ENCODE measurements around the gene PGM5.
"Not testable (repeated sequence)": the region's sequence is repeated elsewhere in the genome, so short reads cannot be mapped to it uniquely, and the experiment has no call there.

PGM5 gene

GRCh38 chr9:68377723-68378122, 21.3 kb downstream of the PGM5 start:
- not testable (repeated sequence) for DNase-seq (ENCODE audit: low read depth)

DNA sequence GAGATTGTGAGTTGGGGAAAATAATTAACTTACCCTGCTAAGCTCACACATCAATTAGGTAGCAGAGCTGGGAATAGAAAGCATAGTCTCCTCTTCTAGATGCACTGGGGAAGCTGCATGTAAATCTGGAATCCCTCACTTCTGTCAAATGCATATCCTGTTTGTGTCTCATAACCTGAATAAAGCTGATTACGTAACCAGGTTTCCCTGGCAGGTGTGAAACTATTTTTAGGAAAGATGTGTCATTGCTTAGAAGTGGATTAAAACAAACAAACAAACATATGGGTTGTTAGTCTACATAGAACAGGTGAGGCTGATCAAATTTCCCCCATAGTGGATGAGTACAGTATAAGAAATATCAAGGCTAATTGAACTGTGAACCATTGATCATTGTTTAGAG, 27.5 kb downstream of the PGM5 start:
- not testable (repeated sequence) for DNase-seq (ENCODE audit: low read depth)

DNA sequence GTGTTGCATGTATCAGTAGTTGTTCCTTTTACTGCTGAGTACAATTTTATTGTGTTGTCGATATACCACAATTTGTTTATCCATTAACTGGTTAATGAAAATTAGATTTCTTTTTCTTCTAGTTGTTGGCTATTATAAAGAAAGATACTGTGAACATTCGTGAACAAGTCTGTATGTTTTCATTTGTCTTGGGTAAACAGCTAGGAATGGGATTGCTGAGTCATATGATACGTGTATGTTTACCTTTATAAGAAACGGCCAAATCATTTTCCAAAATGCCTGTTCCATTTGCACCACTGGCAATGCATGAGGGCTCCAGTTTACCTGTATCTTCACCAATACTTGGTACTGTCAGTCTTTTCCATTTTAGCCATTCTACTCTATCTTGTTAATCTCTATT, 33.1 kb downstream of the PGM5 start:
- not testable (repeated sequence) for DNase-seq (ENCODE audit: low read depth)

- not testable (repeated sequence) for DNase-seq (ENCODE audit: low read depth)
These were observed 34.3 kb downstream of the PGM5 start for GRCh38 chr9:68390737-68391136.

DNA sequence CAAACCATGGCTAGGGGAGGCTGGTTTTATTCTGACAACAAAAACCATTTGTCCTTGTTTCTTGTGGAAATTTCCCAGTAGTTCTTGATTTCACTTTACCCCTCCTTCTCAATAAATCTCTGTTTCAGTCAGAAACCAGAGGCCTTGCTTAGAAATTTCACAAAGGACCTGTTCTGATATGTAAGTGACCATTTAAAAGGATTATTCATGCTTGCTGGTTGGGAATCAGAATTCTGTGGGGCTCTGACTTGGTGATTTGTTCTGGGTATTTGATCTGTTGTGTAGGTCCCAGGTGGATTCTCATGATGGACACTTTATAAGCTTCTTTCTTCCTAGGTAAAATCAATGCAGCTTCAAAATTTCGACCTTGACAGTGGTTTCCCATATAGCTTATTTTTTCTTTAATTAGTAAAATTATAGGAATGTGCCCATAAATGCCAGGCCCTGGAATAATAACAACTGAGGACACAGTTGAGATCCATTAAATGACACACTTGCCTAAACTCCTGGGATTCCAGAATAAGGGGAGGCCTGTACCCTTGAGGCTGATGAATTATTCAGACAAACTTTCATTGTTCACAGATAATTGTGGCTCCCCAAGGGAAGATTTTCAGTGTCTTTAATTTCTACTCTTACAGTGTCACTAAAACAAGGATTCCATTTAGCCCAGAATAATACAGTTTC, 40.1 kb downstream of the PGM5 start:
- DNase-seq (ENCODE audit: low read depth) = not testable (repeated sequence)

DNA sequence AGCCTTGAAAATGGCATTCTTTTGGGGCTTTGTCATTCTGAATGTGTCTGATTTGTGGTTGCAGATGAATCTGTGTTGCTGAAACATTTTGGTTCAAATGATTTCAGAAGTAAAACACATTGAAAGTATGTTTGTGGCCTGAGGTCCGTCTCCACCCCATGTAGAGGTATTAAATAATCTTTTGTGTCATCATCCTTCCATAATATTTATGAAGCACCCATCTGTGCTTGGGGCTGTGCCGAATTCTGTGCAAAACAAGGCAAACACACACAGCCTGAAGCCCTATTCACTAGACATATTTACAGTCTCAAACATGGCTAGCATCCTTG, 40.6 kb downstream of the PGM5 start:
- DNase-seq (ENCODE audit: low read depth) = peak; percentile 38

GRCh38 chr9:68397796-68398195, 41.4 kb downstream of the PGM5 start:
- DNase-seq (ENCODE audit: low read depth) = not testable (repeated sequence)

DNA sequence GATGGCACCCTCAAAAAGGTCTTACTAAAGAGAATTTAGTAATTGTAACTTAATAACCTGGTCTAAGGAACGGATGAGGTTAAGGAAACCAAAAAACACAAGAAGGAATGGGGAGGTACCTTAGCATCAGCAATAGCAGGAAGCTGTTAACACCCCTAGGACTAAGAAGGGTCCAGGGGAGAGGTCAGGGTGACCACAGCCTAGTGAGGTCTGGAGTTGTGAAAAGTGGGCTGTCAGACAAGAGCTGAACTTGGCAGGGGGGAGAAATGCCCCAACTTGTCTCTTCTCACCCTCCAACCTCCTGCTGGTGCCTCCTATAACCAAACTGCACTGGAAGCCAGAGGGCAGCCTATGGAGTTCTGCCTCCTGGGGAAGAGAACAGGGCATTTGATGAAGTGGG, 41.9 kb downstream of the PGM5 start:
- not testable (repeated sequence) for DNase-seq (ENCODE audit: low read depth)

GRCh38 chr9:68404421-68405185, 48.2 kb downstream of the PGM5 start:
- not testable (repeated sequence) for DNase-seq (ENCODE audit: low read depth)

DNA sequence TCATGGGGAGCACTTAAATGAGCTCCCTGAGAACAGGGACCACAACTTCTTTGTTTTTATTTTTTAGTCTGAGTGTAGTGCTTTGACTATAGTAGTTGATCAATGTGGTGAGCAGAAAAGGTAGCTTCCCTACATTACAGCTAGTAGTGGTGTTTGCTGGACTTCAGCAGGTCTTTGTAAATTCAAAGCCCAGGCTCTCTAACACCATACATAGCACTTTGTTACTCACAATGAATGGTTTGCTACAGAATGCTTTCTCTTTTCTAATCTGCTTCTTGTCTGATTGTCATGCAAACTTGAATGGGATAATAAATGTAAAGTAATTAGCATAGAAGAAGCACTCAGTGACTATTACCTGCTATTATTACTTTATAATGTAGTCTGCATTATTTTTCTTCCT, 55.5 kb downstream of the PGM5 start:
- not testable (repeated sequence) for DNase-seq (ENCODE audit: low read depth)

DNA sequence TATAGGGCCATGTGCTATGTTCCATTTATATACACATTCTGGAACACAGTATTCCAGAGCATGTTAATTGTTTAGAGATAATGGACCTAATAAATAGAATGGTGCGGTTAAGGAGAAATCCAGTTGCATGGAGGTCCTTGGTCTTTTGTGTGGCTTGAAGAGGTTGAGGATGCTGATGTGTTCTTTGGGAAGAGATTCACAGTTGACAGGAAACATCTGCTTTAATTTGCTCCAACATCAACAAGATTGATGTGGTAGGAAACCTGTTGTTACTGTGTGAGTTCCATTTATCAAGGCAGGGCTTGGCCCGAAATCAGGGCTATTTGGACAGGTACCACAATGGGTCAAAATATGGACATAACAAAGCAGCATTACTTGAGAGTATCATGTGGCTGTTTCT, 56.3 kb downstream of the PGM5 start:
- DNase-seq (ENCODE audit: low read depth) = not testable (repeated sequence)

GRCh38 chr9:68415065-68415464, 58.7 kb downstream of the PGM5 start:
- DNase-seq (ENCODE audit: low read depth) = not testable (repeated sequence)

DNA sequence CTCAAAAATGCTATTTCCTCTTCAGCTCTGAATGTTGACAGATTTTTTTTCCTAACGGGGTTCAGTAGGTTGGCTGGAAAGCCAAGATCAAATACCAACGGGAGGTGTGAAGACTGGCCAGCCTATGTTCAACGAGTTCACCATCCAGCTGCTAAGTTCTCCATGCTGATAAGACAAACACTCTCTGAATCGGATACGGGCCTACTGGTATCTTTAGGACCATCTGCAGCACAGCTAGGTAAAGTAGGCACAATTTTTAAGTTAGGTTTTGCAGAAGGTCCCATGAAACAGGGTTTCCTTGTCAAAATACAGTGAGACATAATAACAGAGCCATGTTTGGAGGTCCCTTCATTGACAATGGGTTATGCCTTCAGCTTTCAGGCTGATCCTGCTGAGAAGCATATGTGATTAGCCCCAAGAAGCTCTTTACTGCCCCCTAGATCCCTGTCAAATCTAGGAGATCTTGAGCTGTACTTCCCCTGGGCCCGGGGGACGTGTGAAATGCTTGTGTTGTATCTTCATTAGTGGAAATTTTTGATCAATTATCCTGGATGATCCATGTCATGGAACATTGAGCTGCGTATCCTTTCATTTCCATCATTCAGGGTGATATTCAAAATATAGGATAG, 60.6 kb downstream of the PGM5 start:
- no peak for DNase-seq (ENCODE audit: low read depth)

- DNase-seq (ENCODE audit: low read depth) = no peak
These were observed 61.4 kb downstream of the PGM5 start for GRCh38 chr9:68417762-68418161.

DNA sequence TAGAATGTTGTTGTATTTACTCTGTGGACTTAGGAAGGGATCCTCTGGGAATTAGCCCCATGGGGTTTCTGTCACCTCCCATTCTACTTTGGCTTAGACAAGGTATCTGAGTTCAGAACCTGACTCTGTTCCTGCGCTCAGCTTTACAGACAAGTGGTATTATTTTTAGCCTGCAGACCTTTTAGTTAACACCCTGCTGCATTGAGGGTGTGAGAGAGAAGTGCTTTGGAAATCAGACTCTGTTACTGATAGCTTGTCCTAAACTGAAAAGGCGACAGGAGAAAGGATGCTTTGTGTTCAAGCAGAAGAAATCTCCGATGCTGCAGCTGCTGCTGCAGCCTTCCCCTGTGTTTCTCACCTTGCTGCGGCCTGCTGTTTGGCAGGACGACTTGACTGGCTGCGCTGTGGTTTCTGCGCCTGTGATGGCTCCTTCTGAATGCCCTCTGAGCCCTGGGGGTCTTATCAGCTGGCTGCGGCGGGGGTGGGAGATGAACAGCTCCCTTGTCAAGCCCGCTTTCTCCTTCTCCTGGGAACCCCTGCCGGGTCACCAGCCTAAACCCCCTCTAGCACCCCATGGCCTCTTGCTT, 61.9 kb downstream of the PGM5 start:
- DNase-seq (ENCODE audit: low read depth) = no peak

- no peak for DNase-seq (ENCODE audit: low read depth)
These were observed 63.5 kb downstream of the PGM5 start for GRCh38 chr9:68419901-68420300.

DNA sequence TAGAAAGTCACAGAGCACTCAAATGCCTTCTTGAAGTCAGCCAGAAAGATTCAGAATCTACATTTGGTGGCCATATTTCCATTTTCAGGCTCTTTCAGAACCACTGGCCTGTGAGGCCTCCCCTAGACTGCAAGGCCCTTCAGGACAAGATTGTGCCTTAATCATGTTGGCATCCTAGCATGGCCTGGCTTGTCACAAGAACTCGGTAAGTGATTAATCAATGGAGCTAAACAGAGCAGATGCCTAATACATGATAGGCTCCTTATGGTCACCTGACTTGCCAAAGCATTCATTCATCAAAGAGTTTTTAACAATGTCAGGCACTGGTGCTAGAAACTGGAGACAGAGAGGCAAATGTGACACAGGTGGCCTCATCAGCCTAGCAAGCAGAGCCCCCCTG, 70.3 kb downstream of the PGM5 start:
- DNase-seq (ENCODE audit: low read depth) = no peak

DNA sequence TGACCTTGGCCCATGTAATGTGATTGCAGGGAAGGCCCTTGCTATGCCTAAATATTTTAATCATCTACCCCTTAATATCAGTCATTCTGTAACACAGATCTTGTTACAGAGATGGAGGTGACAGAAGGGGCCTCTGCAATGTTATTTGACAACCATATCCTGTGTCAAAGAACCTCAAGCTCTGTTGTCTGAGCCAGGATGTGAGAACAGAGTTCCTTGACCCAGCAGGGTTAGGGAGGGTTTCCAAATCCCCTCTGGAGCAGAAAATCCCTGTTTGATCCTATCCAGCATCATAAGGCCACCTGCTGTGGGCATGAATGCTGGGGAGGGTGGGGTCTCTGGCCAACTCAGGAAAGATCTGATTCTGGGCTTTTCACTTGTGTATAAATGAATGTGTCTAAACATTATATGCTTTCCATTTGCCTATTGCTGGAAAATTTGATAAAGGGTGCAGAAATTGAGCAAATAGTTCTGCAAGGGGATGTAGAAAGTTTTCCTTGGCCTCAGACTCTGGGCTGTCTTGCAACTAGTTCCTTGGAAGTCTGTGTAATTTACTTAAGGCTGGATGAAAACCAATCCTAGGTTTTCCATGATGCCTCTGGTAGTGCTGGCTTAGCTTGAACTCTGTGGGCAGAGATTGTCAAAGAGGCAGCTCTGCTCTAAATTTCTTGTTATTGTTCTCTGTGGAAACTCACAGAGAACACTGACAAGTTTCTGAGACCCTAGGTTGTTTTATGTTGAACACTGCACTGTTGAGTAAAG, 71.0 kb downstream of the PGM5 start:
- DNase-seq (ENCODE audit: low read depth) = no peak

- DNase-seq (ENCODE audit: low read depth) = no peak
These were observed 72.1 kb downstream of the PGM5 start for GRCh38 chr9:68428481-68428880.

DNA sequence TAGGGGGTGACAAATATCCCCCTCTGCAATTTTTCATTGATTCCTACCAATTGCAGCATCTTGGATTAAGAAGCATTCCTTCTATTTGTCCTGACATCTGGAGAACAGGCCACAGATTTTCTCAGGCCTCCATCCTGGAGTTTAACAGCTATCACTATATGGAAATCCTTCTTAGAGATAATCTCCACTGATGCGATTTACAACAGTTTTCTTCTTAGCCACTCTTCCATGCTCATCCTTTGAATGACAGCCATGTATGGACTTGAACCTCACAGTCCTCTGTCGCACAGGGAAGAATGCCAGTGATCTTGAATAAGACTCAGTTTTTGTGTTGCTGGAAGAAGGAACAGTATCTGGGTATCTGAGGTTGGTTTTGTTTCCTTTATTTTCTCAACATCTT, 73.2 kb downstream of the PGM5 start:
- no peak for DNase-seq (ENCODE audit: low read depth)

DNA sequence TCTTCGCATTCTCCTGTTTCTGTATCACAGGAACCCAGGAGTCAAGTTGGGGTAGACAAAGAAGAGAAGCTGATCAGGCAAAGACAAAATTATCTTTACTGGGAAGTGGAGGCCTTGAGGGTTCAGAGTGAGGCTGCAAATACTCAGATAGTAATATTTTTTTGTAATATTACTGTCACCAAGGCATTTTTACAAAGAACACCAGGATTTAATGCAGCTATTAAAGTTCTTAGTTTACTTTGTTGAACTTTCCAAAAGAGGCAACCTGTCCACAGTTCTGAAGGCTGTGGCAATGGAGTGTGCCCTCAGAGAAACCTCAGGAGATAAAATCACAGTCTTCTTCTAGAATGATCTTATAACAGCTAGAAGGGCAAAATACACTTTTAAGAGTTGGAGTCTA, 74.9 kb downstream of the PGM5 start:
- DNase-seq (ENCODE audit: low read depth) = no peak

DNA sequence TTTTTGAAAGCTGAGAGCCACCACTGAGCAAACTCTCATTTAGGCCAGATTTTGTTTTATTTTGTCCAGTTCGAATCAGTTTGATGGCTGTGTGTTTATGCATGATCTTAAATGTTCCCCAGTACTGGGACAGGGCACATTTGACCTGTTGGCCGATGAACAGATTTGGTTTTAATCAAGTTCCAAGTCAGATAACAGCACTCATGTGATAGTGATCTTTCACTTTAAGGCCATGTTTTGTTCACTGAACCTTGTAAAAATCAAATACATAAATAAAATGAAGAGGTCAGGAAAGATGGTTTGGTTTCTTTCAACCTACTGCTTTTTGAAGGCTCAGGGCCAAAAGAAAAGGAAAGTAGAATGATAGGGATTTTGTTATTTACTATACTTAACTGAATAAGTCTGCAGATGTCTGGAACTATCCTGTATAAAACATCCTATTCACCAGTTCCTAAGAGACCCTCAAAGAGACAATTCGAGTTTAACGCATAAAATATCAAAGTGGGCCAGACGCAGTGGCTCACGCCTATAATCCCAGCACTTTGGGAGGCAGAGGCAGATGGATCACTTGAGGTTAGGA, 77.2 kb downstream of the PGM5 start:
- no peak for DNase-seq (ENCODE audit: low read depth)

All from non-pigmented ciliary epithelial cell (primary cell).